LNCAP (cell line): ENCODE measurements around the gene ERICH6.

ENCODE experiments used
- TF ChIP-seq, protein P1 (sequence below): fragments of 450-650 bp; IDR thresholded peaks from 2 replicates; pipeline ENCODE4 v1.5.1; 2017; ENCODE audit warnings: mild to moderate bottlenecking

Gene ERICH6

DNA sequence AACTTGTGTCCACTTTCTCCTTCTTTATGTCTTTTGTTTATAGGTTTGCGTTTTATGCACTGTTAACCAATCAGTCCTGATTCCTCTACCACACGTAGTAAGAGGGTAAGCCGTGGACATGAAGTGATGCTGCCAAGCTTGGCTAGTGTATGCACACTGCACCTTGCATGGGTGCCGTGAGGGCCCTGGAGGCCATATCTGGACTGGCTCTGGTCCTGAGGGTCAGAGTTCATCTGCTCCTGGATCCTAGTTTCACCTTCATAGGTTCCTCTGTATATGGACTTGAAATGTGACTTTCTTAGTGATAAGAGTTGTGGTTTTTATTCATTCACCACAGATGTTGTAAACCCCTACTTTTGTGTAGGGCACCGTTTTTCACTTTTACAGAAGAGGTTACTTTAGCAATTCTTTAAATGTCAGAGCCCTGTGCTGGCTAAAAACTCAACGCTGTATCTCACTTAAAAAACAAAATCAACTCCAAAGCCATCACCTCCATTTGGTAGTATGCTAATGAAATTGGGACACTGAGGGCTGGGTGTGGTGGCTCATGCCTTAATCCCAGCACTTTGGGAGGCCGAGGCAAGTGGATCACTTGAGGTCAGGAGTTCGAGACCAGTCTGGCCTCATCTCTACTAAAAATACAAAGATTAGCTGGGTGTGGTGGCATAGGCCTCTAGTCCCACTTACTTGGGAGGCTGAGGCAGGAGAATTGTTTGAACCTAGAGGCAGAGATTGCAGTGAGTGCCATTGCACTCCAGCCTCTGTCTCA lies 36.3 kb upstream of the ERICH6 start:
- TF ChIP-seq, protein P1, sequence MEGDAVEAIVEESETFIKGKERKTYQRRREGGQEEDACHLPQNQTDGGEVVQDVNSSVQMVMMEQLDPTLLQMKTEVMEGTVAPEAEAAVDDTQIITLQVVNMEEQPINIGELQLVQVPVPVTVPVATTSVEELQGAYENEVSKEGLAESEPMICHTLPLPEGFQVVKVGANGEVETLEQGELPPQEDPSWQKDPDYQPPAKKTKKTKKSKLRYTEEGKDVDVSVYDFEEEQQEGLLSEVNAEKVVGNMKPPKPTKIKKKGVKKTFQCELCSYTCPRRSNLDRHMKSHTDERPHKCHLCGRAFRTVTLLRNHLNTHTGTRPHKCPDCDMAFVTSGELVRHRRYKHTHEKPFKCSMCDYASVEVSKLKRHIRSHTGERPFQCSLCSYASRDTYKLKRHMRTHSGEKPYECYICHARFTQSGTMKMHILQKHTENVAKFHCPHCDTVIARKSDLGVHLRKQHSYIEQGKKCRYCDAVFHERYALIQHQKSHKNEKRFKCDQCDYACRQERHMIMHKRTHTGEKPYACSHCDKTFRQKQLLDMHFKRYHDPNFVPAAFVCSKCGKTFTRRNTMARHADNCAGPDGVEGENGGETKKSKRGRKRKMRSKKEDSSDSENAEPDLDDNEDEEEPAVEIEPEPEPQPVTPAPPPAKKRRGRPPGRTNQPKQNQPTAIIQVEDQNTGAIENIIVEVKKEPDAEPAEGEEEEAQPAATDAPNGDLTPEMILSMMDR, result no peak

DNA sequence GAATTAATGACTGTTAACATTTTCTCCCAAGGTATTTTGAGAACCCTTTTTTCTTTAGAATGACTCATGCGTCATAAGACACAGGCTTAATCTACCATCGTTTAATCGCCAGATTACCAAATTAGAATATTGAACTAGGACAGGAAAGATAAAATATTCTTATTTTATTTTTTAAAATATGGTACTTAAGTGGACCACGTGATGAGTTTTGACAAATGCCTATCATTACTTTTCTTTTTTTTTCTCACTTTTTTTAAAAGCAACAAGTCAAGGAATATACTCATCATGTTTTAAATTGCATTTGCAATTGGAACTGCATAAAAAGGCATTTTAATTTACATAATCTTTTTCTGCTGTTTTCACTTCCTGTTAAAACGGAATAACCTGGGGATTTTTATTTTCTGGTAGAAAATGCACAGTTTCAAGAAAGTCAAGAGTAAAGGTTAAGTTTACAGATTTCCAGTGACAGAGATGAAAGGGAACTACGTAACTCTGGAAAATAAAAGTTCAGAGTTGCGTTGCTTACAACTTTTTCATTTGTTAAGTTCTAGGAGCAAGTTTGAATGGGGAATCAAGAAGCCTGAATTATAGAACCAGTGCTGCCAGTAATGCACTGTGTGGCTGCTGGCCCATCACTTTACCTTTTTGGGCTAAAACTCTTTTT lies 35.6 kb upstream of the ERICH6 start:
- TF ChIP-seq, protein P1, result no peak

DNA sequence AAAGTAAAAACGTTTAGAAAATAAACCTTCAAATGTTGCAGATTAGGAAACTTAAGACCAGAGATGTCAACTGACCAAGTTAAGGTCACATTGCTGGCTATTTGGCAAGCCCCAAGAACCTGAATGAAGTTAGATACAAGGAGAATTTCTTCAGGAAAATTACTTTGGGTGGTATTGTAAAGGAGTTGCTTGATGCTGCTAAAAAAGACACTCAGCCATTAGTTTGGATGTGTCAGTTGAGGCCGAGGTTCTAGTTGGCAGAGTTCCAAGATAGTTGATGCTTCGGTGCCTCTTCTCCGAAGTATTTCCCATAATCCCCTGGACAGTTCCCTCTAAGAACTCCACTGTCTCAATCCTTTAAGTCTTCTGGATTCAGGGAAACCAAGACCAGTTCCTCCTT lies 35.0 kb upstream of the ERICH6 start:
- TF ChIP-seq, protein P1, result no peak

DNA sequence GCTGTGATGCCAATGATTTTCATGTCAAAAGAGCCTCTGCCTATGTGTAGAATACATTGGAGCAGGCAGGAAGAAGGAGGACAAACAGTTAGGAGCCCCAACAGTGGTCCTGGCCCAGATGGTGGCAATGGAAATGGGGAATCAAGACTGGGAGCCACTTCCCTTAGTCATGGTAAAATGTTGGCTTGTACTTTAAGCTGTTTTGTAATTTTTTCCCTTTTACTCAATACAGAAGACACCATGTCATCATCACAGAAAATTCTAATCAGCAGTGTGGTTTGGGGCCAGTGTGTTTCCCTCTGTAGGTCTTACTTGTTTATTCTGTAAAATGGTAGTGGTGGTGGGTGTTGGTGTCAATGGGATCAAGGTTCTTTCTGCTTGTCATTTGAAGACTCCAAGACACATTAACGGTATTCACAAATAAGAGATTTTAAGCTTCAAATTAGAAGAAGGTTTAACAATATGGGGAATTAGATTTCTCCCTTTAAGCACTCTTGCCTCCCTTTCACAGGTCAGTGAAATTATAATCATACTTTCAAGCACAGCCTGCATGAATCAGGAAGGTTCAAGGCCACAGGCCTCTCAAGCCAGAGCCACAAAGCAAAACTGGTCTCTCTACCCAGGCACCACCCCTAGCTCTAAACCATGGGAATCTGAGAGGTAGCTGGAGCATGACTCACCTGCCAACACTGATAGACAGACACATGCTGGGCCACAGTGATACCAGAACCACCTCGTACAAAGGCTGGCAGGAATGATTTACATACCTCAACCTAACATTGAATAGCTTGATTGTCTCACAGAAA lies 34.4 kb upstream of the ERICH6 start:
- TF ChIP-seq, protein P1, result no peak

DNA sequence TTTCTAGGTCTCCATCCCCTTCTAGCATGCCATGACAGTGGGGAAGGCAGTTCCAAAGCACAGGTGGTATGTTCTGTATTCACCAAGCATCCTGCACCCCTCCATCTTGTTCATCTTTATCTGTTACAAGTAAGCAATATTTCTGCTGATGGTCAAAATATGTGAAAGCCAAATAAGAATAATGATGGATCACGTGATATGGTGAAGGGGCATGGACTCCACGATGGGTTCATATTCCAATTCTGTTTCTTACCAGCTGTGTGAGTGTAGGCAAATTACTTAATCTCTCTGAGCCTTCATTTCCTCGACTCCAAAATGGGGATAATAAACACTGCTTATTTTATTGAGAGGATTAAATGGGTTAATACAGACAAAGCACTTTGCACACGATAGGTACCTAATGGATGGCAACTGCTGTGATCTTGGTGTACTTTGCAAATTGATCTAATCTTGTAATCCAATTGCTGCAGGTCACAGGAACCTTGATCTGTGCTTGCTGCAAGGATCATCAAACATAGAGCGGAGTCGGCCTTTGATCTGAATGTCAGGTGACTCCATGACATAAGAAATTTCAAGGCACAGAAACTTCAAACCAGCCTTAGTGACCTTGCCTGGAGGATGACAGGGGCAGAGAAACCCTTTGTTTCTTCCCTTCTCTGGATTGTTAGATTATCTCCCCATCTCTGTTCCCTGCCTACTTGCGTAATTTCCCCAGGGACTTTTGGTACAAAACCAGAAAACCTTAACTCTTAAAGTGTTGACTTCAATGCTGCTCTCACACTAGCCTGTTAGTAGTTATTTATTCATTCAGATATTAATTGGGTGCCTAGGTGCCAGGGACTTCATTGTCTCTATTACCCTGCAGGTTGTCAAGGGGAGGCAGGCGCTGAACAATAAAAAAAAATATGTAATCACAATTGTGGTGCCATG lies 33.4 kb upstream of the ERICH6 start:
- TF ChIP-seq, protein P1, result no peak

DNA sequence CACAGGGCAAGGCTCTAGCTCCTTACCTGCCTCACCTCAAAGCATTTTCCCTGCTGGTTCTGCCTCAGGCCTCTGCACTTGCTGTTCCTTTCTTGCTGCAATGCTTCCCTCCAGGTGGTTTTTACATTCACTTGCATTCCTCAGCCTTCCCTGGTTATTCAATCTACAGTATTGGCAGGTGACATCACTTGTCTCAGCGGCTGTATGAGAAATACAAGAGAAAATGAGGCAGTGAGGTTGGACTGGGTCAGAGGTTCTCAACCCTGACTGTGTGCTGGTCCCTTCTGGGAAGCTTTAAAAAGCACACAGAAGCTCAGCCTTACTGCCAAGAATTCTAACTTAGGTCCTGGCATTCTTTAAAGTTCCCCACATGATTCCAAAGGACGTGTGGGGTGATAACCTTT lies 32.6 kb upstream of the ERICH6 start:
- TF ChIP-seq, protein P1, result no peak

DNA sequence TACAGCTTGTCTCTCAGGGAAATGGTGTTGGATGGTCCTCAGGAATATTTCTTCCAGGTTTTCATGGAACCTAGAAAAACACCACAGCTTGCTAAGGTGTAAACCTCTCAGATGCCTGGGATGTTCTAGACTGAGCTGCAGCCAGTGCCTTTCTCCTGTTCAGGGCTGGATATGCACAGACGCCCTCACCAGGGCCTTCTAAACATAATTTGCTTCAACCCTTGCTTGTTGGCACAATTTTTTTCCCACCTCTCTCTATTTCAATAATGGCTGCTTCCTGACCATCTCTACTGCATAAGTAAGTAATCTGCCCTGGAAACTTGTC lies 31.0 kb upstream of the ERICH6 start:
- TF ChIP-seq, protein P1, result no peak
